ENCODE data around the gene FBXO27. TPM values are rescaled to one million over a fixed set of nuclear protein-coding genes. Genes with fewer than 3 reads are reported as not detected.
A peak's percentile ranks its signal among the peaks of the same experiment; 100 is the strongest.

FBXO27 gene
- 10 to 100 TPM; 12.0 to 37.9 (median 26.1) TPM for total RNA-seq

GRCh38 chr19:39032063-39032918 is at the start of gene FBXO27:
TSS of gene FBXO27 (minus strand) at chr19:39032549. CDS start at chr19:39032227, 322 bp downstream.
- TF ChIP-seq POLR2A (IDR thresholded peaks at IDR 0.05) (no peak), EP300 (IDR thresholded peaks at IDR 0.05) (no peak), POLR2AphosphoS5 (IDR thresholded peaks at IDR 0.05) (no peak)
- TF ChIP-seq, protein P1, sequence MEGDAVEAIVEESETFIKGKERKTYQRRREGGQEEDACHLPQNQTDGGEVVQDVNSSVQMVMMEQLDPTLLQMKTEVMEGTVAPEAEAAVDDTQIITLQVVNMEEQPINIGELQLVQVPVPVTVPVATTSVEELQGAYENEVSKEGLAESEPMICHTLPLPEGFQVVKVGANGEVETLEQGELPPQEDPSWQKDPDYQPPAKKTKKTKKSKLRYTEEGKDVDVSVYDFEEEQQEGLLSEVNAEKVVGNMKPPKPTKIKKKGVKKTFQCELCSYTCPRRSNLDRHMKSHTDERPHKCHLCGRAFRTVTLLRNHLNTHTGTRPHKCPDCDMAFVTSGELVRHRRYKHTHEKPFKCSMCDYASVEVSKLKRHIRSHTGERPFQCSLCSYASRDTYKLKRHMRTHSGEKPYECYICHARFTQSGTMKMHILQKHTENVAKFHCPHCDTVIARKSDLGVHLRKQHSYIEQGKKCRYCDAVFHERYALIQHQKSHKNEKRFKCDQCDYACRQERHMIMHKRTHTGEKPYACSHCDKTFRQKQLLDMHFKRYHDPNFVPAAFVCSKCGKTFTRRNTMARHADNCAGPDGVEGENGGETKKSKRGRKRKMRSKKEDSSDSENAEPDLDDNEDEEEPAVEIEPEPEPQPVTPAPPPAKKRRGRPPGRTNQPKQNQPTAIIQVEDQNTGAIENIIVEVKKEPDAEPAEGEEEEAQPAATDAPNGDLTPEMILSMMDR (IDR thresholded peaks at IDR 0.05): no peak
- peak; percentile 71 to 84 for DNase-seq (ENCODE audit: low spot score in 2 of 2)
- Histone ChIP-seq H3K4me3 (peak within 1 kb of the TSS; percentile 62), H3K27ac (peak within 1 kb of the TSS; percentile 93), H3K36me3 (peaks cover 11% of the 10 kb centered on the region), H3K27me3 (peaks cover 3% of the 10 kb centered on the region), H3K9me3 (no peaks in the 10 kb centered on the region), H3K4me1 (peaks cover 27% of the 10 kb centered on the region)
- 13% methylated on average over 35 of the region's 66 CpGs for WGBS

GRCh38 chr19:39080431-39080830 is 48.1 kb upstream of the FBXO27 start:
- H3K4me1 ChIP-seq: peaks cover 26% of the 10 kb centered on the region
- no peak for DNase-seq (ENCODE audit: low spot score in 2 of 2)
- H3K27ac ChIP-seq: no peak overlapping the region
- 50% methylated on average over 3 of the region's 3 CpGs for WGBS
- TF ChIP-seq POLR2AphosphoS5 (IDR thresholded peaks at IDR 0.05) (no peak), POLR2A (IDR thresholded peaks at IDR 0.05) (no peak), EP300 (IDR thresholded peaks at IDR 0.05) (no peak)
- TF ChIP-seq, protein P1 (IDR thresholded peaks at IDR 0.05): no peak
- H3K27me3 ChIP-seq: peaks cover 47% of the 10 kb centered on the region
- H3K36me3 ChIP-seq: no peaks in the 10 kb centered on the region
- no peak overlapping the region for H3K4me3 ChIP-seq
- no peaks in the 10 kb centered on the region for H3K9me3 ChIP-seq

DNA sequence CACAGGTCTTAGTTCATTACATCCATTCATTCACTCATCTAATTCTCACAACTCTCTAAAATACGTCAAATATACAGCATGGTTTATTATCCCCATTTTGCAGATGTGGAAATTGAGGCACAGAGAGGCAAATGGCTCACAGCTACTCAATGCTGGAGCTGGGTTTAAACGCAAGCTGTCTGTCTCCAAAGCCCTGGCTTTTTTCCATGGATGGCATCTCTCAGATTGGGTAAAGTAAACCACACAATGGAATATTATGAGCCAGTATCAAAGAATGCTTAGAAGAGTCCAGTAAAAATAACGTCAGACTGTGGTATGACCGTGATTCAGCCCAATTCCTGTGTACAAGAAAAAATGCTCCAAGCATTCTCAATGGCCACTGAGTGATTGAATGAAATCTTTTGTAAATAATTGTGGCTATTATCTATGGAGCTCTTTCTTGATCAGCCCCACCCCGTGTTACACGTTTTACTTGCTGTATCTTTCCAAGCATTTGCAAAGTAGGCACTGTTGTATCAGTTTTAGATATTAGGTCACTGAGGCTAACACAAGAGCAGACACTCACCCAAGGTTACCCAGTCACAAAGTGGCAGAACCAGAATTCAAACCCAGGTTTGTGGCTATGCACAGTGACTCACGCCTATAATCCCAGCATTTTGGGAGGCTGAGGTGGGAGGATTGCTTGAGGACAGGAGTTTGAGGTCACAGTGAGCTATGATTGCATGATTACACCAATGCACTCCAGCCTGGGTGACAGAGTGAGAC is 46.3 kb upstream of the FBXO27 start:
- Histone ChIP-seq H3K4me3 (no peak overlapping the region), H3K36me3 (no peaks in the 10 kb centered on the region), H3K4me1 (peaks cover 18% of the 10 kb centered on the region), H3K27ac (no peak overlapping the region), H3K27me3 (peaks cover 29% of the 10 kb centered on the region), H3K9me3 (no peaks in the 10 kb centered on the region)
- DNase-seq (ENCODE audit: low spot score in 2 of 2): no peak
- 50% methylated on average over 7 of the region's 7 CpGs for WGBS
- TF ChIP-seq, protein P1 (IDR thresholded peaks at IDR 0.05): no peak
- TF ChIP-seq EP300 (IDR thresholded peaks at IDR 0.05) (no peak), POLR2A (IDR thresholded peaks at IDR 0.05) (no peak), POLR2AphosphoS5 (IDR thresholded peaks at IDR 0.05) (no peak)

- Histone ChIP-seq H3K27ac (no peak overlapping the region), H3K27me3 (peaks cover 27% of the 10 kb centered on the region), H3K9me3 (no peaks in the 10 kb centered on the region), H3K4me3 (no peak overlapping the region), H3K4me1 (peaks cover 5% of the 10 kb centered on the region), H3K36me3 (no peaks in the 10 kb centered on the region)
- TF ChIP-seq EP300 (IDR thresholded peaks at IDR 0.05) (no peak), POLR2A (IDR thresholded peaks at IDR 0.05) (no peak), POLR2AphosphoS5 (IDR thresholded peaks at IDR 0.05) (no peak)
- TF ChIP-seq, protein P1 (IDR thresholded peaks at IDR 0.05): no peak
- no peak for DNase-seq (ENCODE audit: low spot score in 2 of 2)
- 88% methylated on average over 11 of the region's 11 CpGs for WGBS
These were observed 45.0 kb upstream of the FBXO27 start for GRCh38 chr19:39077323-39077722.

- H3K27me3 ChIP-seq: peaks cover 11% of the 10 kb centered on the region
- WGBS: 94% methylated on average over 6 of the region's 6 CpGs
- no peak for DNase-seq (ENCODE audit: low spot score in 2 of 2)
- H3K4me3 ChIP-seq: no peak overlapping the region
- H3K4me1 ChIP-seq: no peaks in the 10 kb centered on the region
- TF ChIP-seq POLR2A (IDR thresholded peaks at IDR 0.05) (no peak), POLR2AphosphoS5 (IDR thresholded peaks at IDR 0.05) (no peak), EP300 (IDR thresholded peaks at IDR 0.05) (no peak)
- TF ChIP-seq, protein P1 (IDR thresholded peaks at IDR 0.05): no peak
- H3K36me3 ChIP-seq: no peaks in the 10 kb centered on the region
- no peaks in the 10 kb centered on the region for H3K9me3 ChIP-seq
- no peak overlapping the region for H3K27ac ChIP-seq
These were observed 42.6 kb upstream of the FBXO27 start for GRCh38 chr19:39074942-39075341.
